SK-N-MC (cell line): ENCODE measurements around the gene KRTAP10-7.
"Not testable (repeated sequence)": the region's sequence is repeated elsewhere in the genome, so short reads cannot be mapped to it uniquely, and the experiment has no call there.

Experiments used
- EZH2 ChIP-seq: fragments of 200-600 bp; sonication (generic); IDR thresholded peaks from one replicate; pipeline ENCODE4 v1.6.1; 2017; ENCODE audit warnings: antibody characterized with exemption
- FOXP2 ChIP-seq: optimal IDR thresholded peaks from 2 replicates; pipeline ENCODE3; 2011; ENCODE audit warnings: mild to moderate bottlenecking, moderate library complexity; ENCODE audit not compliant: insufficient read depth; ENCODE audit errors: extremely low read length, control extremely low read depth
- POLR2AphosphoS5 ChIP-seq: IDR thresholded peaks from 2 replicates; pipeline ENCODE4 v1.6.1; 2012; ENCODE audit warnings: mild to moderate bottlenecking, low read depth, low read length, borderline replicate concordance

GRCh38 chr21:44558329-44558675 lies 42.1 kb upstream of the KRTAP10-7 start:
- TF ChIP-seq POLR2AphosphoS5, EZH2, FOXP2: not testable (repeated sequence)
